Neural crest cell (in vitro differentiated cells): Measurements from ENCODE around the gene PRR29. TPM values are rescaled to one million over a fixed set of nuclear protein-coding genes. Genes with fewer than 3 reads are reported as not detected.
A peak's percentile ranks its signal among the peaks of the same experiment; 100 is the strongest.

Experiments used
- DNase-seq: peaks from one replicate; pipeline ENCODE4 v3.0.0; 2021; ENCODE audit warnings: low read depth, mixed read lengths, low spot score
- H3K27ac Mint-ChIP-seq: one replicate; pipeline ENCODE4 v1.8.0; 2021; ENCODE audit warnings: mild to moderate bottlenecking, mixed read lengths; ENCODE audit not compliant: unreplicated experiment
- H3K27me3 Mint-ChIP-seq: 2 replicates; pipeline ENCODE4 v1.8.0; 2021; ENCODE audit warnings: low read depth, mild to moderate bottlenecking, mixed read lengths
- H3K36me3 Mint-ChIP-seq: 2 replicates; pipeline ENCODE4 v1.8.0; 2021; ENCODE audit warnings: low read depth, mild to moderate bottlenecking, mixed read lengths
- H3K4me1 Mint-ChIP-seq: 2 replicates; pipeline ENCODE4 v1.8.0; 2021; ENCODE audit warnings: mixed read lengths
- H3K4me3 Mint-ChIP-seq: one replicate; pipeline ENCODE4 v1.8.0; 2021; ENCODE audit warnings: mild to moderate bottlenecking, mixed read lengths
- H3K9me3 Mint-ChIP-seq: 2 replicates; pipeline ENCODE4 v1.8.0; 2021; ENCODE audit warnings: mixed read lengths
- total RNA-seq: library from RNA; stranded (reverse); gene quantifications from 2 replicates; pipeline ENCODE4 v1.2.1, GENCODE V29; 2021
- TF ChIP-seq, protein P1 (sequence below): fragments of 200-600 bp; sonication (generic); conservative IDR thresholded peaks from 2 replicates; pipeline ENCODE4 v1.5.0; 2021; ENCODE audit warnings: antibody characterized with exemption, mild to moderate bottlenecking

PRR29 gene
- total RNA-seq, 1 donor from 2014 or later = 0.82 TPM

GRCh38 chr17:63984651-63985386, 13.3 kb upstream of the PRR29 start:
- peaks cover 8% of the 10 kb centered on the region for H3K36me3 Mint-ChIP-seq
- peaks cover 8% of the 10 kb centered on the region for H3K9me3 Mint-ChIP-seq
- peaks cover 3% of the 10 kb centered on the region for H3K27me3 Mint-ChIP-seq
- TF ChIP-seq, protein P1, sequence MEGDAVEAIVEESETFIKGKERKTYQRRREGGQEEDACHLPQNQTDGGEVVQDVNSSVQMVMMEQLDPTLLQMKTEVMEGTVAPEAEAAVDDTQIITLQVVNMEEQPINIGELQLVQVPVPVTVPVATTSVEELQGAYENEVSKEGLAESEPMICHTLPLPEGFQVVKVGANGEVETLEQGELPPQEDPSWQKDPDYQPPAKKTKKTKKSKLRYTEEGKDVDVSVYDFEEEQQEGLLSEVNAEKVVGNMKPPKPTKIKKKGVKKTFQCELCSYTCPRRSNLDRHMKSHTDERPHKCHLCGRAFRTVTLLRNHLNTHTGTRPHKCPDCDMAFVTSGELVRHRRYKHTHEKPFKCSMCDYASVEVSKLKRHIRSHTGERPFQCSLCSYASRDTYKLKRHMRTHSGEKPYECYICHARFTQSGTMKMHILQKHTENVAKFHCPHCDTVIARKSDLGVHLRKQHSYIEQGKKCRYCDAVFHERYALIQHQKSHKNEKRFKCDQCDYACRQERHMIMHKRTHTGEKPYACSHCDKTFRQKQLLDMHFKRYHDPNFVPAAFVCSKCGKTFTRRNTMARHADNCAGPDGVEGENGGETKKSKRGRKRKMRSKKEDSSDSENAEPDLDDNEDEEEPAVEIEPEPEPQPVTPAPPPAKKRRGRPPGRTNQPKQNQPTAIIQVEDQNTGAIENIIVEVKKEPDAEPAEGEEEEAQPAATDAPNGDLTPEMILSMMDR = no peak
- H3K27ac Mint-ChIP-seq = no peak overlapping the region
- DNase-seq = no peak
- H3K4me3 Mint-ChIP-seq = no peak overlapping the region
- H3K4me1 Mint-ChIP-seq = peaks cover 9% of the 10 kb centered on the region

DNA sequence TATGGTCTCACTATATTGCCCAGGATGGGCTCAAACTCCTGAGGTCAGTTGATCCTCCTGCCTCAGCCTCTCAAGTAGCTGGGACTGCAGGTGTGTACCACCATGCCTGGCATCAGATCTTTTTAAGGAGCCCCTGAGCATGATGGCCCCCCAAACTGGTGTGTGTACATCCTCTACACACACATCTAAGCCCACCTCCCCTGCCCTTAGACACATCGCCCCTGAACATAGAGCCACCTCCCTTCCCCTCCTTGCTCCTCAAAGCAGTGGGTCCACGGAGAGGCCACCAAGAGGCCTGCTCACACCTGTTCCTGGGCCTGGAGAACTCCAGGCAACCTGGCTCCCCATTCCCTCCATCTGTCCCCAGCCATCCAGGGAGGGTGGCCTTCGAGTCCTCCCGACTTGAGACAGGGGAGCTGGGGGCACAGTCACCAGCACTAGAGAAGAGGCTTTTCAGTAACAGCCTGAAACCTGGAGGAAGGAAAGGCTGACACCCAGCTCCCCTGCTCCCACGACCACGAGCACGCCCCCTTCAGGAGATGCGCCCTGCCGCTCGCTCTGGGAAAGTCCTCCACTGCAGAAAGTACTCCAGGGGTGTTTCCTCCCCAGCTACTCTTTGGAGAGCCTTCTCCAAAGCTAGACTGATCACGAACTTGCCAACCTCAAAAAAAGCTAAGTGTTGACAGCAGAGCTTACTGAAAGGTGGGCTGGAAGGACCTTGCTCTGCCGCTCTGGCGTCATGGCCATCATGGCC, 12.6 kb upstream of the PRR29 start:
- DNase-seq = no peak
- Mint-ChIP-seq H3K27me3 (peaks cover 7% of the 10 kb centered on the region), H3K4me1 (peaks cover 11% of the 10 kb centered on the region), H3K27ac (peak overlapping the region; percentile 43), H3K9me3 (peaks cover 8% of the 10 kb centered on the region), H3K4me3 (no peak overlapping the region), H3K36me3 (peaks cover 8% of the 10 kb centered on the region)
- TF ChIP-seq, protein P1 = no peak

DNA sequence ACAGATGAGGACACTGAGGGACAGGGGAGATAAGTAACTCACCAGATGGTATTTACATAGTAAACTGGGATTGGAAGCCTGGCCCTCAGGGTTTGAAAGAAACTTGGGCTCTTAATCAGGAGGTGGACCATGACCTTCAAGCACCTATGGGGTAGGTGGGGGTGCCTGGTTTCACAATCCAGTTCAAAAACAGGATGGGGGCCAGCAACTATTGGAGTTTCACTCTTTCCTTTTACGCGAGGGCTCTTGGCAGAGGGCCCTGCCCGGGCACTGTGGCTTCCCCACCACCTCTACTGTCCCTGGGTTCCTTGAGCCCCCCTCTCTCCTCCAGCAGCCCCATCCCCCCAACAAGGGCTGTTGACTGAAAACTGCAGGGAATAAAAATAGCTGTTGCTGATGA, 11.3 kb upstream of the PRR29 start:
- Mint-ChIP-seq H3K9me3 (peaks cover 8% of the 10 kb centered on the region), H3K36me3 (peaks cover 8% of the 10 kb centered on the region), H3K4me1 (peaks cover 11% of the 10 kb centered on the region), H3K4me3 (no peak overlapping the region), H3K27me3 (peaks cover 13% of the 10 kb centered on the region), H3K27ac (no peak overlapping the region)
- TF ChIP-seq, protein P1 = no peak
- DNase-seq = no peak

- H3K36me3 Mint-ChIP-seq = peaks cover 4% of the 10 kb centered on the region
- TF ChIP-seq, protein P1 = no peak
- peaks cover 12% of the 10 kb centered on the region for H3K4me1 Mint-ChIP-seq
- H3K9me3 Mint-ChIP-seq = peaks cover 4% of the 10 kb centered on the region
- no peak overlapping the region for H3K27ac Mint-ChIP-seq
- no peak overlapping the region for H3K4me3 Mint-ChIP-seq
- DNase-seq = no peak
- H3K27me3 Mint-ChIP-seq = peaks cover 20% of the 10 kb centered on the region
Observed at GRCh38 chr17:63987221-63988126, 10.7 kb upstream of the PRR29 start.

DNA sequence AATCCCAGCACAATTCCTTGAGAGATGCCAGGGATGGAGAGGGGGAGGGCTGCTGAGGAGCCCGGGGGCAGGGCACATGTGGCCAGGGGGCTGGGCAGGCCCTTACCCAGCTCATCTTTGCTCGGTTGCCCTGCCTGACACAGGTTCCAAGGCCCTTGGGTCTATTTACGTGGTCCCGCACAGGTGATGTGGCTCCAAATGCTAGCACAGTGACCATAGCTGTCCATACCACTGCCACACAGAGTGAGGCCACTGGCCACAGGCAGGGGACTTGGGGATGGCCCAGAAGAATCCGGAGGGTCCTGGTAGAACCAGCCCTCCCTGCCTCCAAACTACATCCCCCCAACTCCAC, 10.0 kb upstream of the PRR29 start:
- no peak for DNase-seq
- TF ChIP-seq, protein P1 = no peak

More for the DNA sequence above, 10.0 kb upstream of the PRR29 start:
- no peak overlapping the region for H3K4me3 Mint-ChIP-seq
- H3K36me3 Mint-ChIP-seq = no peaks in the 10 kb centered on the region
- H3K27me3 Mint-ChIP-seq = peaks cover 24% of the 10 kb centered on the region
- H3K27ac Mint-ChIP-seq = no peak overlapping the region
- H3K4me1 Mint-ChIP-seq = peaks cover 15% of the 10 kb centered on the region
- H3K9me3 Mint-ChIP-seq = no peaks in the 10 kb centered on the region
